NCI-H2196 (cell line): ENCODE results near the gene MAN2A1.

Experiments
- DNase-seq: peaks from one replicate; lab custom pipeline; 2025; ENCODE audit not compliant: unreplicated experiment; lab: John Stamatoyannopoulos, UW

MAN2A1 gene

GRCh38 chr5:109899163-109899535 is 209.4 kb downstream of the MAN2A1 start:
- DNase-seq: no peak

- no peak for DNase-seq
These were observed 210.7 kb downstream of the MAN2A1 start for GRCh38 chr5:109900461-109900860.

GRCh38 chr5:109900911-109901627 is 211.3 kb downstream of the MAN2A1 start:
- peak; percentile 57 for DNase-seq

- DNase-seq: no peak
These were observed 211.9 kb downstream of the MAN2A1 start for GRCh38 chr5:109901628-109901981.

- DNase-seq: no peak
These were observed 213.3 kb downstream of the MAN2A1 start for GRCh38 chr5:109903061-109903460.

GRCh38 chr5:109905906-109906305 is 216.2 kb downstream of the MAN2A1 start:
- DNase-seq: no peak

GRCh38 chr5:109907189-109907588 is 217.5 kb downstream of the MAN2A1 start:
- no peak for DNase-seq

- DNase-seq: no peak
These were observed 218.0 kb downstream of the MAN2A1 start for GRCh38 chr5:109907731-109908130.

GRCh38 chr5:109908366-109908765 is 218.6 kb downstream of the MAN2A1 start:
- DNase-seq: no peak

GRCh38 chr5:109910874-109911273 is 221.1 kb downstream of the MAN2A1 start:
- DNase-seq: no peak

GRCh38 chr5:109911731-109912130 is 222.0 kb downstream of the MAN2A1 start:
- DNase-seq: no peak

- no peak for DNase-seq
These were observed 225.2 kb downstream of the MAN2A1 start for GRCh38 chr5:109914906-109915305.

- no peak for DNase-seq
These were observed 226.9 kb downstream of the MAN2A1 start for GRCh38 chr5:109916481-109917153.
